Measurements from ENCODE around the gene SEBOX.
"Not testable (repeated sequence)": the region's sequence is repeated elsewhere in the genome, so short reads cannot be mapped to it uniquely, and the experiment has no call there.

Gene SEBOX

DNA sequence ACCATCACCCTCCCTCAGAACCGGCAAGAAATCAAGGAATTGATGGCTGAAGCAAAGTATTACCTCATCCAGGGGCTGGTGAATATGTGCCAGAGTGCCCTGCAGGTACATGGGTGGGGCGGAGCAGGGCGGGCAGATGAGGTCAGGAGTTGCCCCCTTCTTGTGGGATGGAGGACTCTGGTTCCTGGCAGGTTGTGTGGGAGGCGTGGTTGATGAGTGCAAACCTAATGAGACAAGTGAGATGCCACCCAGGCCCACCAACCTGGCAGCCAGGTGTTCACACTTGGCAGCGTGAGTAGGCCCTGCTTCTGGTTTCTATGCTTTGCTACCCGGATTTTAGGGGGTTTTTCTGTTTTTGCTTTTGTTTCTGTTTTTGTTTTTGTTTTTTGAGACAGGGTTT, 24.6 kb downstream of the SEBOX start:
- DNase-seq (ENCODE audit: low read depth, low spot score), result no peak

DNA sequence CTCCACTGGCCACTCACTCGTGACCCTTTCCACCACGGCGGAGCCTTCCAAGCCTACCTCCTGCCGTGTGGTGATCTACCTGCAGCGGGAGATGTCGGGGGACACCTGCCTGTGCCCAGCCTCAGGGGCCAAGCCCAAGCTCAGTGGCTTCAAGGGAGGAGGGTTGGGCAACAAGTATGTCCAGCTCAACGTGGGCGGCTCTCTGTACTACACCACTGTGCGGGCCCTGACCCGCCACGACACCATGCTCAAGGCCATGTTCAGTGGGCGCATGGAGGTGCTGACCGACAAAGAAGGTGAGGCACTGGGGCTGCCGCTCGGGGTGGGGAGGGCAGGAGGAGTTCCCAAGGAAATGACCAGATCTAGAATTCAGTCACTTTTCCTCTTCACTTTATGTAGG, 25.6 kb downstream of the SEBOX start:
- DNase-seq (ENCODE audit: low read depth, low spot score), result no peak

DNA sequence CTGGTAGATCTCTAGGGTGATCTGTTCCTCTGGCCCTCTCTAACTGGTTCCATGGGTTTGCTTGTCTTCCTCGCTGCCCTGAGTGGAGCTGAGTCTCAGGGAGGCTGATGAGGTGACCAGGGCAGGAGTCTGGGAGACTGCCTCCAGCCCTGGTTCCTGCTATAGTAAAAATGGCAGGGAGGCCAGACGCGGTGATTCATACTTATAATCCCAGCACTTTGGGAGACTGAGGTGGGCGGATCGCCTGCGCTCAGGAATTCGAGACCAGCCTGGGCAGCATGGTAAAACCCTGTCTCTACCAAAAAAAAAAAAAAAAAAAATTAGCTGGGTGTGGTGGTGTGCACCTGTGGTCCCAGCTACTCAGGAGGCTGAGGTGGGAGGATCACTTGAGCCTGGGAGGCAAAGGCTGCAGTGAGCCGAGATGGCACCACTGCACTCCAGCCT, 26.2 kb downstream of the SEBOX start:
- not testable (repeated sequence) for DNase-seq (ENCODE audit: low read depth, low spot score)

DNA sequence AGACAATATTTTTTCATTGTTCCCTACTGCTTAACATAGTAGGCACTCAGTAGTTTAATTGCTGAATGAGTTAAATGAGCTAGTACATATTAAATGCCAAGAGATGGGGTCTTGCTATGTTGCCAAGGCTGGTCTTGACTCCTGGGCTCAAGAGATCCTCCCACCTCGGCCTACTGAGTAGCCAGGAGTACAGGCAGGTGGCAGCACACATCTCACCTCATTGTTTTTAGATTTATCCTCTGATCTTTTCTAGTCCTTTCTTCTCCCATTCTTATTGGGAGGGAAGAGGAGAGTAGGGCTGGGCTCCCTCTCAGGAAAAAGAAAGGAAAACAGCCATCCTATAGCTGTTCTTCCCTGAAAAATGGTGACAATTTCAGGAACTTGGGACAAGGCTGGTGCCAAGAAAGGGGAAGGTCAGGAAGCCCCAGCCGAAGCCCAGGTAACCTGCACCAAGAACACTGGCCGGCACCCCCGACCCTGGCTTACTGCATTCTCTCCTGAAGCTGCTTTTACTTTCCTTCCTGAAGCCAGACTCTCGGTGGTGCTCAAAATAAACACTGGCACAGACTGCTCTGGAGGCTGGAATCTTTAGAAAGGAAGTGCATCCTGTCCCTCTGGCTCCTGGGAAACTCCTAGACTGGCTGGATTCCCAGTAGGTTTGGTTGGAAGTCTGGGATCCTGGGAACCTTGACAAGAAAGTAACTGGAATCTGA, 26.8 kb downstream of the SEBOX start:
- no peak for DNase-seq (ENCODE audit: low read depth, low spot score)

DNA sequence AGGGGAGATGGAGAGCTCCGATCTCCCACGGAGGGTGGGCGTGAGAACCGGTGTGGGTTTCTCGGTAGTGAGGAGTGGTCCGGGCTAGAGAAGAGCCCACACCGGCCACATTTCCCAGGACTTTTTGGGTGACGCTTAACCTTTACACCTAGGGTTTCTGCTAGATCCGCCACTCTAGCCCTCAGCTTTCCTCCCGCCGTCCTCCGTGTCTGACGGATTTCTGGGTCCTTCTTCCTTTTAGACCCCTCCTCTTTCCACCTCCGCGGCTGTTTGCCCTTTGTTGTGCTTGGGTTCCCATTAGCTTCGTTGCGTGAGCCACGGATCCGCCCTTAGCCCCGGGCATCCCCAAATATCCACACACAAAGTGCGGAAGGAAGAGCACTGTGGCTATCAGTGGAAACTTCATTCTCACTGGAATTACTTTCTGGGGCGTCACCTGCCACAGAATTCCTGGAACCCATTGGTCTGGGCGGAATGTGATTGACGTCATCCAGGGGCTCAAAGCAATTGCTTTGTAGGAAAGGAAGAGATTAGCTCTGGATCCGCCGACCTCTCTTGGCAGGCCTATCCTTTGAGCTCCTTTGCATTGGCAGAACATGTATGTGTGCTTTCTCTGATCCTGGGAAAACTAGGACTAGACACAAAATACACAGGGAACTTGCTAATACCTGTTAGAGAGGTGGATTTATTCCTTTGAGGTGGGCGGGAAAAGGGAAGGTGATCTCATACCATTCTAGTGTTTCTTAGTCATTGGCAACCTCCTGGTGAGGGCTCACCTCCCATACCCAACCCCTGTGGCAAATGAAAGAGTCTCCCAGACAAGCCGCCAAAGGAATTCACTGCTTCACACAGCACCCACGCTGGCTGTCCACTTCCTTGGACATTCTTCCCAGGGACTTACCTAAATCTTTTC, 28.8 kb downstream of the SEBOX start:
- DNase-seq (ENCODE audit: low read depth, low spot score), result no peak

DNA sequence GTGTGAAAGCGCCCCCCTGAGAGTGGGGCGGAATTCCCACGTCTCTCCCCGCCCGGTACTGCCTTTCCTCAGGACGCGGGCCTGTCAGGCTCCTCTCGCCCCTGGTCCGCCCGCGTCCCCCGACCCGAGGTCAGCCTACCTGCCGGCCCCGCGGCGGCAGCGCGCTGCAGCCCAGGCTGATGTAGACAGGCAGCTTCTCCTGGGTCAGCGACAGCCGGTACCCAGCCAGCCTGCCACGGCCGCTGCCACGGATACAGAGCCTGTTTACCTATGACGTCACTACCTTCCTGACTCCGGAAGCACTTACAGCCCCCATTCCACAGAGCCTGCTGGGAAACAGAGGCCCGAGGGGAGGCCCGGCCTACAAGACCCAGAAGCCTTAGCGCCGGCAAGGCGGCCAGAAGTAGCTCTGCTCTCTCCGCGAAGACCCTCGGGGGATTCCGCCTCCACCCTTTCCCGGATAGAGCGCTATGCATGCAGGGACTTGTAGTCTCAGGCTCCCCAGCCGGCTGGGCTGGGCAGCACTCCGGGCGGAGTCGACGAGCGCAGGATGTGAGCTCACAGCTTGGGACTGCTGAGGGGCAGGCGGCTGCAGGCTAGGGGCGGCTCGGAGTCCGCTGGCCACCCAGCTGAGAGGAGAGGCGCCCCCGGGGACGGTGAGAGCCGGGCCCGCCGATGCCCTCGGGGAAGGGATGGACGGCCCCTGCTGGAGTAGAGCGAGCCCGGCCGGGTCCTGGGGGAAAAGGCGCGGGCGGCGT, 29.6 kb downstream of the SEBOX start, which contains the start of the genes IFT20 and TNFAIP1:
TSS of gene IFT20 (minus strand) at position 272 of the 758 bp plus-strand sequence. CDS start 3,487 bp downstream, outside the sequence.
TSS of gene TNFAIP1 (plus strand) at position 561 of the 758 bp plus-strand sequence. CDS start 3,761 bp downstream, outside the sequence.
- peak; percentile 95 for DNase-seq (ENCODE audit: low read depth, low spot score)

DNA sequence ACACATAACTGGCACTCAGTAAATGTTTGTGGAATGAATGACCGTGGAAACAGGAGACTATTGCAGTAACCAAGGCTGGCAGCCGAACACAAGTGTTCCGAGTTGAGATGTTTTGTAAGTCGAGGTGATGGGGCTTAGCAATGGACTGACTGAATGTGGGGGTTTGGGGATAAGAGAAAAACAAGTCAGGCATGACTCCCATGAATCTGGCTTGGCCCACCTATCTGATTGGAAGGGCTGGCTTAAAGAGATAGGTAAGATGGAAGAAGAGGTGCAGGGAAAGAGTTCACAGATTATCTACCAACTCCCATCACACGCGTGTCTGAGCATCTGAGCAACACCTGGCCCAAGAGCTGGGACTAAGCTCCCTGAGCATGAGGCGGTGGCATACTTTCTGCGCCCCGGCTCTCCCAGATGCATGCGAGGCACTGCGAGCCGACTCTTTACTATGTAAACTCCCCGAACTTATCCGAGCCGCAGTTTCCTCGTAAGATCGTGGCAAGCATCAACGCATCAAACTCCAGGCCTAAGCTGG, 30.3 kb downstream of the SEBOX start:
- DNase-seq (ENCODE audit: low read depth, low spot score), result no peak

DNA sequence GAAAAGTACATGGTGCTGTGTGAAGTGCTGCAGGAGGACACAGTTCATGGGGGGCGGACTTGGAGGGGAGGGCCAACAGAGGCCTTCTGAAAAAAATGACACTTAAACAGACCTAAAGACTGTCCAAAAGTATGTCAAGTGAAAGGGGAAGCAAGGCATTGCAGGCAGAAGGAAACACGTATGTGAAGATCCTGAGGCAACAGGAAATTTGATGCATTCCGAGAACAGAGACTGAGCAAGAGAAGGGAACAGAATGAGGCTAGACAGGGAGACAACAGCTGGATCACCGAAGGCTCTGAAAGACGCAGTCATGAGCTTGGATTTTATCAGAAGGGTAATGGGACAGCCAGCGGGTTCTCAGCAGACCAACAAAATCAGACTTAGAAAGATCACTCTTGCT, 30.8 kb downstream of the SEBOX start:
- no peak for DNase-seq (ENCODE audit: low read depth, low spot score)

DNA sequence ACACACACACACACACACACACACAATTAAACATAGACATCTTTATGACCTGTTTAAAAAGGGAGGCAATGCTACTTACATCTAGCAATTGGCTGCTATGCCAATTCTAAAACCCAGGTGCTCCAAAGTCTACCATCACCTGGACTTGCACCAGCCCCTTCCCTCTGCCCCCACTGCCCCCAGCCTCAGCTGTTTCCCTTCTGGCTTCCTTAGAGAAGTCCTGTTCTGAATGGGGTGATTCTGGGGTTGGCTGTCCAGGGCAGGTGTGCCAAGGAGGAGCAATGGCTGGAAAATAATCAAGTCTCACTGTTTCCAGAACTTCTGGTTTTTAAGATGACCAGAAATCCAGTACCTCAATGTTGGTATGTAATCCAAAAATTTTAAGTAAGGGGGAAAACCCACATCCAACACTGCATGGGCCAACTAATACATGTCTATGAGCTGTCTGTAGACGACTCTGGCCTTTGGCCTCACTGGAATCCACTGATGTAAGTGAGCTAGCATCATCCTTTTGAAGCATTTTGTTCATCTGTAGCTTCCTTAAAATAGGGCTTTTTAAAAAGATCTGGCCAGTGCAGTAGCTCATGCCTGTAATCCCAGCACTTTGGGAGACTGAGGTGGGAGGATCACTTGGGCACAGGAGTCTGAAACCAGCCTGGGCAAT, 31.8 kb downstream of the SEBOX start:
- DNase-seq (ENCODE audit: low read depth, low spot score), result no peak

DNA sequence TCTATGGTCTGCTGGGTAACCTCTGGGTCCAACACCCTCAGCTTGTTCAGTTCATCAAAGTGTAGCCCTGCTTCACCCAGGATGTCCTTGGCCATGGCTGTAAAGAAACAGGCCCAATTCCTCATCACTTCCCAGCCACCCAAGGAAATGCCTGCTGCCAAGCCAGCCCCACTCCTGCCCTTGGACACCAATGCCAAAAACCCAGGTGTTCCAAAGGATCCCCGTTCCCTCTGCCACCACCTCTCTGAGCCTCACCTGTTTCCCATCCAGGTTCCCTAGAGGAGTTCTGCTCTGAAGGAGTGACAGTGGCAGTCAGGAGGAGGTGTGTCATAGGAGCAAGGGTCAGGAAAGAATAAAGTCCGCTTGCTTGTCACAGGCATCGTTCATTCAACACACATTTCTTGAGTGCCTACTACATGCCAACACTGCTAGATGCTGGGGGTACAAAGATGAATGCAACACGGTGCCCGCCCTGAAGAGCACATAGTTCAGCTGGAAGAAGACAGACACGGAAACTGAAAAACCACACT, 33.0 kb downstream of the SEBOX start:
- DNase-seq (ENCODE audit: low read depth, low spot score), result no peak

DNA sequence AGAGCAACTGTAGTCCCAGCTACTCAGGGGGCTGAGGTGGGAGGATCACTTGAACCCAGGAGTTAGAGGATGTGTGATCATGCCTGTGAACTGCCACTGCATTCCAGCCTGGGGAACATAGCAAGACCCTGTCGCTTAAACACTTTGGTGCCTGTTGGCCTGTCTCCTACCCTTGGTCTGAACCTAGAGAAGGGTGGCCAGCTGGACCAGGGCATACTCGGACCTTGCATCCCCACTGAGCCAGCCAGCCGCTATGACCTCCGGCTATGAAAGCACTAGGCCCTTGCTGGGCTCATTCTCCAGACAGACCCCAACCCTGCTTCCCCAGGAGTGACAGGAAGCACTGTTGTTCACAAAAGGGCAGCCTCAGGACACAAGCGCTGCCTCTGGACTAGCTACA, 34.3 kb downstream of the SEBOX start:
- no peak for DNase-seq (ENCODE audit: low read depth, low spot score)

DNA sequence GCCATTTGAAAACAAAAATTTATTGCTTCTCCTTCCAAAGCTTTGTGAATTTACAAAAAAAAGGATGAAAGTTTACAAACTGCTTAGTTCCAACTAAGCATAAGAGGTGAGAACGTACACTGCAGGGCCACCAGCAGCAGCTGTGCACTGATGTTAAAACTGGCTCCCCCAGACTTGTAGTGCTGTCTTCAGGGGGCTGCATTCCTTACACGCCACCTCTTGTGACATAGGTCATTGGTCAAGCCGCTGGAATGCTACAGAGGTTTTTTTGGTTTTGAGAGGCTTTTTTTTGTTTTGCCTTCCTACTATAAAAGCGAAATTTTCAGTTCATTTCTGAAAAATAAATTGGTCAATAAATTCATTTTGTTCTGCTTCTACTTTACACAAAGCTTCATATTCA, 36.7 kb downstream of the SEBOX start:
- DNase-seq (ENCODE audit: low read depth, low spot score), result no peak

DNA sequence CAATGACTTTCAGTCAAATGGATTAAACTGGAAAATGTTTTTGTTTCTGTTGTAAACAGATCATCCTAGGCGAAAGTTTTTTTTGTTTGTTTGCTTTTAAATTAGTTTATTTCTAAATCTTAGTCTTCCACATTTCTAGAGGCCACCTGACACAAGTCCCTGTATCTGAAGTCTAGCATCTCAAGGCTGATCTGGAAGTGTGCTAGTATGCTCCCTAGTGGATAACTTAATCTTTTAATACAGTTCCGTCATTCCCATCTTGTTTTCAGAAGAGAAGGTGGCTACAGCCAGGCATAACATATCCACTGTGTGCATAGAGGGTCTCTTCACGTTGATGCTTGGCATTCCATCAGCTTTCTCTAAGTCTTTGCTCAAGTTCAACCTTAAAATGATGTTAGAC, 37.3 kb downstream of the SEBOX start:
- no peak for DNase-seq (ENCODE audit: low read depth, low spot score)

DNA sequence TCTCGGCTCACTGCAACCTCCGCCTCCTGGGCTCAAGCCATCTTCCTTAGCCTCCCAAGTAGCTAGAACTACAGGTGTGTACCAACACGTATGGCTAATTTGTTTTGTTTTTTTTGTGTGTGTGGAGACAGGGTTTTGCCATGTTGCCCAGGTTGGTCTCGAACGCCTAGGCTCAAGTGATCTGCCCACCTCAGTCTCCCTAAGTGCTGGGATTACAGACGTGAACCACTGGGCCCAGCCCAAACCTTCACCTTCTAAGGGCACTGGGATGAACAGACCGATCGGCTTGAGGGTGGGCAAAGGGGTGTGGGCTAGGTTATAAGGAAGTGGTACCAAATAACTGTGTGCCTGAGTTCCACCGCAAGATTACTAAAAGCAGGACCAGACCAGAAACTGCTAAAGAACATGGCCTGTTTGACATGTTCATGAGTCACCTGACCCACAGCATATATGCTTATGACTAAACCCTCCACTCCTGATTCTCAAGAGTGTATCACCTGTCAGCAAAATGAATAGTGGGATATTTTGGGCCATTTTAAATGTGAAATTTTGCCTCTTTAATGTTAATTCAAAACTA, 37.9 kb downstream of the SEBOX start:
- no peak for DNase-seq (ENCODE audit: low read depth, low spot score)

DNA sequence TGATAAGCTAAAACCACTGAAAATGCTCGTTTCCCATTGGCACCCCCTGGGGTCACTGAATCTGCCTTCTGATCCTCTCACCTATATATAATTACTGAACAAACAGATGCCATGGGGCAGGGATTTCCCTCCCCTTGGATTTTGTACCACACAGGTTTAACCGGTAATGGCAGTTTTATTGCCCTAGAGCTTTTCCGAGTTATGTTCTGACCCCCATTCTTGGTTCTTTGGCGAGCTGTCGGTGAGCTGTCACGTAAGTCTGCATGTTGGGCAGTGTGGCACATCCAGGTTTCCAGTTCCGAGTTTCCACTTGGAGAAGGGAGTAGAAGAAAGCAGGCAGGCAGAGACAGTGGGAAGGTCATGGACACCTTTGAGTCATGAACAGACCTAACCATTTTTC, 38.9 kb downstream of the SEBOX start:
- no peak for DNase-seq (ENCODE audit: low read depth, low spot score)

DNA sequence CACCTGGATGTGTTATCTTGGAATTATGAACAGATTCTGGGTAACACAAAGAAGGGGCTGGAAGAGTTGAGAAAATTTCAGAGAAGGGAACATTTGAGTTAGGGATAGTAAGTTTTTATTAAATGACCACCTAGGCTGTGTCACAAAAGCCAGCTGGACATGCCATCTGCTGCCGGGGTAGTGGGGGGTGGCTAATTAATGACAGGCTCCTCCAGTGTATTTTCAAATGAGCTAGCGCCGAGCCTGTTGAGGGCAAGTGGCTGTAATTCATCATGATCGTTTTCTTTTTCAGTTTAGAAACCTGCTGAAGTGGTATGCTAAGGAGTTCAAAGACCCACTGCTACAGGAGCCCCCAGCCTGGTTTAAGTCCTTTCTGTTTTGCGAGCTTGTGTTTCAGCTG, 39.8 kb downstream of the SEBOX start:
- no peak for DNase-seq (ENCODE audit: low read depth, low spot score)

DNA sequence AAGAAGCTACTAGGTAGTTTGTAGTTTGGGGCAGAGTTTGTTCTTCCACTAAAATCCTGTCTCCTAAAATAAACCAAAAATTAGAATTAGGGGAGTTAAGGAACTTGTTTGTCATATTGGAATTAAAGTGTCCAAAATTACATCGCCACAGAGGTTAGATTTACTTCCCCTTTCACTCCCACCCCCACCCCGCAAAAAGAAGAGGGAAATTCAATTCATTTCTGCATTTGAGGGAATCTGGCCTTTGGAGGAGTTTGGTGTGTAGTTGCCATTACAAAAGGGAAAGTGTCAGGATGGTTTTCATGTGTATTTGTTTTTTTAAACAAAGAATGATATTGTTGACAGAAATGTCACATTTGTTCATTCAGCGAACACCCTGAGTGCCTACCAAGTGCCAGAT, 40.2 kb downstream of the SEBOX start:
- DNase-seq (ENCODE audit: low read depth, low spot score), result no peak

DNA sequence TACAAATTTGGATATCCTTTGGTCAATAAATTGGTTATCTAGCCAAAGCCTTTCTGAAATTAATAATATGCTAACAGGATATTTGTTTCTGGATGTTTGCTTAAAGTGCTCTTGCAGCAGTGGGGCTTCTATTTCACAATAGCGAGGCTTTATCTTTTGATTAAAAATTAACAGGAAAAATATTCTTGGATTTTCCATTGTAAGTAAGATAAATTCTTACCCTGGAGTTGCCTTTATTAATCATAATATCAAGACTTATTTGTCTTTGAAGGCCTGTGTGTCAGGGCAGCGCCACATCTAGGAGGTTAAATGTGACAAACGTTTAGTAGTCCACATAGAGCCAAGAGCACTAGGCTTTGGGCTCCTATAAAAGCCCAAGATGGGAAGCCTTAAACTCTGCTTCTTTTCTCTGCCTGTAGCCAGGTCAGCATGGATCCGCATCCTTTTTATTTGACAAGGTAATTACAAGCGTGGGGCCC, 40.7 kb downstream of the SEBOX start:
- no peak for DNase-seq (ENCODE audit: low read depth, low spot score)

DNA sequence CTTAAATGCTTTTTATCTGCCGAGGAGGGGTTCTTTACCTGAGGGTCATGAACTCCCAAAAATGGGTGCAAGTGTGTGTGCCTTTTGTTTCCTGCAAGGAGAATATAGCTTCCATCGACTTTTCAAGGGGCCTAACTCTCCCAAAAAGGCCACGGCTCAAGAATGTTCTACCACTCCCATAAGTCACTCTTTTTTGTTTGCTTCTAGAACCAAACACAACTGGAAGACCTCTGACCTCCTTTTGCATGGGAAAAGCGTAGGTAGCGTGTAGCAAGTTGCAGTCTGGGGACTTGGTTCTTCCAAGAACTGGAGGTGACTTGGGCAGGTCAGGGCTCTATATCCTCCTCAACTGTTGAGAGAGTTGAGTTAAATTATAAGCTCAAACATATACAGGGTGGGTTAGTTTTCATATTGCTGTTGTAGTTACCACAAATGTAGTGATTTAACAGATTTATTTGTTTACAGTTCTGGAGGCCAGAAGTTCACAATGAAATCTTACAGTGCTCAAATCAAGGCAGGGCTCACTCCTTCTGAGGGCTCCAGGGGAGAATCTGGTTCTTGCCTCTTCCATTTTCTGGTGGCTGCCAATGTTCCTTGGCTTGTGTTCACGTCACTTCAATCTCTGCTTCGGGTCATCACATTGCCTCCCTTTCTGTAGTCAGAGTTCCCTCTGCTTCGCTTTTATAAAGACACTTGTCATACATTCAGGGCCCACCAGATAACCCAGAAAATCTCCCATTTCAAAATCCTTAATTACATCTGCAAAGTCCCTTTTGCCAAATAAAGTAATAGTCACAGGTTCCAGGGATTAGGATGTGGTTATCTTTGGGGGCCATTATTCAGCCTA, 44.6 kb downstream of the SEBOX start:
- DNase-seq (ENCODE audit: low read depth, low spot score), result no peak

DNA sequence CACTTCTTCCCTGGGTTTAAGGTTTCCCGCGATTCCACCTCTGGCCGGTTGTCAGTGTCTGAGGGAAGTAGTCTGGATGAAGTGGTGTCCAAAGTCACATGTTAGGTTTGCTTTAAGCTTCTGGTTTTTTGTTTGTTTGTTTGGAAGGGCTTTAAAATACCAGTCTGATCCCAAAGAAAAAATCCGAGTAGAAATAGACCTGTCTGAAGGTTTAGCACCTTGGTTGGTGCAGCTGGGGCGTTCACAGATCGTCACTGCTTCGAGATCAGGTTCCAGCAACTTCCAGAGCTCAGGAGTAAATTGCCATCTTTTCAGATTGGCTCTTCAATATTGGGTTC, 45.4 kb downstream of the SEBOX start:
- no peak for DNase-seq (ENCODE audit: low read depth, low spot score)

All from activated naive CD8-positive, alpha-beta T cell treated with anti-CD3 and anti-CD28 coated beads, Interleukin-2, amount 50 U/mL, for 16 hours (primary cell).